HCT116 (cell line): ENCODE data around the gene MAL. TPM values are rescaled to one million over a fixed set of nuclear protein-coding genes. Genes with fewer than 3 reads are reported as not detected.

Experiments
- ATAC-seq: fragments of 200-7000 bp; cut with Tn5 transposase; 2 replicates; pipeline ENCODE4 v1.9.1; 2020; ENCODE audit warnings: mild to moderate bottlenecking, moderate library complexity
- BruUV-seq: library from RNA; stranded (reverse); fragments of 400-500 nt; replicated peaks from 2 replicates; lab custom pipeline; 2021; lab: Mats Ljungman, UMichigan
- CTCF ChIA-PET: fragments of 300-600 bp; sonication (Branson Sonifier 250); formaldehyde crosslinking; loops from one replicate; lab custom pipeline; 2021; ENCODE audit warnings: antibody characterized with exemption; lab: Charles Lee
- POLR2A ChIA-PET: fragments of 300-600, 350-600 bp; sonication (Branson Sonifier 250); formaldehyde crosslinking; loops from one replicate; lab custom pipeline; 2021; ENCODE audit warnings: antibody characterized with exemption; lab: Charles Lee
- RAD21 ChIA-PET, 2 experiments: fragments of 300-600 bp; sonication (Branson Sonifier 250); formaldehyde crosslinking; loops; one replicate each; lab custom pipeline; 2023; ENCODE audit warnings: low total read pairs in 2 of 2; ENCODE audit not compliant: uncharacterized antibody in 2 of 2, unreplicated experiment in 2 of 2, low non-redundant PET in 1 of 2; lab: Charles Lee
- DNase-seq: peaks from one replicate; pipeline ENCODE4 v3.0.0-alpha.2; 2010; ENCODE audit warnings: low read depth, low spot score
- H2AFZ ChIP-seq: fragments of 200-600 bp; shearing (Covaris generic), sonication (generic); 2 replicates; pipeline ENCODE4 v1.6.1; 2017; ENCODE audit warnings: low read depth, mixed run types, mixed read lengths, antibody characterized with exemption, low read length; ENCODE audit not compliant: poor library complexity, severe bottlenecking
- H3K27ac ChIP-seq: 2 replicates; pipeline ENCODE4 v1.5.1; 2012; ENCODE audit warnings: low read depth, low read length
- H3K27me3 ChIP-seq: fragments of 200-600 bp; sonication (generic); 2 replicates; pipeline ENCODE4 v1.6.1; 2016; ENCODE audit warnings: mixed run types, low read length, mixed read lengths; ENCODE audit not compliant: insufficient read depth
- H3K36me3 ChIP-seq, 2 experiments: fragments of 200-500 bp in 1 of 2; fragments of 200-600 bp in 1 of 2; sonication (Bioruptor generic) in 1 of 2; sonication (generic) in 1 of 2; 2 replicates each; pipeline versions ENCODE4 v1.5.1 to v1.6.1; 2014 to 2016; ENCODE audit warnings: low read length in 2 of 2, inconsistent platforms in 1 of 2, mixed read lengths in 1 of 2, mixed run types in 1 of 2; ENCODE audit not compliant: insufficient read depth in 2 of 2, control insufficient read depth in 1 of 2
- H3K4me1 ChIP-seq, 2 experiments: fragments of 200-600 bp in 1 of 2; sonication (generic) in 1 of 2; 2 replicates each; pipeline versions ENCODE4 v1.5.1 to v1.6.1; 2012 to 2017; ENCODE audit warnings: low read length in 2 of 2, inconsistent platforms in 1 of 2, mild to moderate bottlenecking in 1 of 2, mixed read lengths in 1 of 2, mixed run types in 1 of 2, moderate library complexity in 1 of 2; ENCODE audit not compliant: insufficient read depth in 2 of 2, control insufficient read depth in 1 of 2
- H3K4me2 ChIP-seq: fragments of 200-600 bp; sonication (generic); 2 replicates; pipeline ENCODE4 v1.6.1; 2017; ENCODE audit warnings: mixed run types, low read length, mixed read lengths
- H3K4me3 ChIP-seq, 2 experiments: fragments of 200-600 bp in 1 of 2; sonication (generic) in 1 of 2; replicated peaks in 1 of 2; 2 replicates each; pipeline ENCODE4 v1.5.1; 2011 to 2016; ENCODE audit warnings: low read length in 2 of 2, control low read depth in 1 of 2, low read depth in 1 of 2, mild to moderate bottlenecking in 1 of 2, mixed read lengths in 1 of 2, mixed run types in 1 of 2
- H3K79me2 ChIP-seq: fragments of 200-600 bp; sonication (generic); 2 replicates; pipeline ENCODE4 v1.6.1; 2017; ENCODE audit warnings: mild to moderate bottlenecking, mixed run types, low read length, moderate library complexity, mixed read lengths; ENCODE audit not compliant: insufficient read depth
- H3K9ac ChIP-seq: fragments of 200-600 bp; sonication (generic); 2 replicates; pipeline ENCODE4 v1.6.1; 2016; ENCODE audit warnings: low read length, mixed read lengths
- H3K9me2 ChIP-seq: fragments of 200-600 bp; sonication (generic), shearing (Covaris generic); 2 replicates; pipeline ENCODE4 v1.6.1; 2017; ENCODE audit warnings: mixed run types, mild to moderate bottlenecking, moderate library complexity; ENCODE audit not compliant: insufficient read depth
- H3K9me3 ChIP-seq, 2 experiments: fragments of 200-500 bp in 1 of 2; fragments of 200-600 bp in 1 of 2; sonication (Bioruptor generic) in 1 of 2; sonication (generic) in 1 of 2; 2 replicates each; pipeline ENCODE4 v1.6.1; 2014 to 2017; ENCODE audit warnings: low read length in 2 of 2, mixed read lengths in 2 of 2, inconsistent platforms in 1 of 2, low read depth in 1 of 2, mild to moderate bottlenecking in 1 of 2, mixed run types in 1 of 2, moderate library complexity in 1 of 2; ENCODE audit not compliant: control insufficient read depth in 1 of 2, insufficient read depth in 1 of 2
- H4K20me1 ChIP-seq: fragments of 200-600 bp; sonication (generic), shearing (Covaris generic); 2 replicates; pipeline ENCODE4 v1.6.1; 2017; ENCODE audit warnings: mixed run types, mild to moderate bottlenecking, moderate library complexity; ENCODE audit not compliant: insufficient read depth
- ATF3 ChIP-seq: IDR thresholded peaks from 2 replicates; pipeline ENCODE4 v1.6.1; 2012
- CBX3 ChIP-seq: IDR thresholded peaks from 2 replicates; pipeline ENCODE4 v1.6.1; 2012; ENCODE audit warnings: low read depth
- CTCF ChIP-seq, 3 experiments: fragments of 200-600 bp in 1 of 3; sonication (generic) in 1 of 3; IDR thresholded peaks in 2 of 3; conservative IDR thresholded peaks in 1 of 3; 2 replicates each; pipeline ENCODE4 v1.5.1; 2012 to 2017; ENCODE audit warnings: low read depth in 2 of 3, low read length in 2 of 3, antibody characterized with exemption in 1 of 3, borderline replicate concordance in 1 of 3, control low read depth in 1 of 3, mild to moderate bottlenecking in 1 of 3, mixed read lengths in 1 of 3, mixed run types in 1 of 3, moderate library complexity in 1 of 3; ENCODE audit not compliant: insufficient read depth in 1 of 3
- EGR1 ChIP-seq: IDR thresholded peaks from 2 replicates; pipeline ENCODE4 v1.6.1; 2012; ENCODE audit warnings: low read depth
- ELF1 ChIP-seq: IDR thresholded peaks from 2 replicates; pipeline ENCODE4 v1.6.1; 2012; ENCODE audit warnings: low read depth, borderline replicate concordance
- EZH2 ChIP-seq: fragments of 200-600 bp; sonication (generic); IDR thresholded peaks from 2 replicates; pipeline ENCODE4 v1.6.1; 2017; ENCODE audit warnings: antibody characterized with exemption, mixed run types
- EZH2phosphoT487 ChIP-seq: fragments of 200-600 bp; IDR thresholded peaks from 2 replicates; pipeline ENCODE4 v1.6.1; 2018; ENCODE audit warnings: antibody characterized with exemption, borderline replicate concordance
- FOSL1 ChIP-seq: IDR thresholded peaks from 2 replicates; pipeline ENCODE4 v1.6.1; 2012; ENCODE audit warnings: low read depth
- JUND ChIP-seq: IDR thresholded peaks from 2 replicates; pipeline ENCODE4 v1.6.1; 2012
- MAX ChIP-seq: IDR thresholded peaks from 2 replicates; pipeline ENCODE4 v1.6.1; 2012
- SIN3A ChIP-seq: IDR thresholded peaks from 2 replicates; pipeline ENCODE4 v1.6.1; 2012; ENCODE audit warnings: low read depth
- SP1 ChIP-seq: IDR thresholded peaks from 2 replicates; pipeline ENCODE4 v1.6.1; 2012; ENCODE audit warnings: low read depth
- TCF7L2 ChIP-seq: IDR thresholded peaks from 2 replicates; pipeline ENCODE4 v1.7.0; 2011; ENCODE audit warnings: borderline replicate concordance, inconsistent platforms; ENCODE audit not compliant: insufficient read depth, insufficient read length; ENCODE audit errors: extremely low read depth
- ZFX ChIP-seq: fragments of 450-650 bp; IDR thresholded peaks from 2 replicates; pipeline ENCODE4 v1.6.1; 2017
- intact Hi-C: fragments of 100-400 bp; cut with micrococcal nuclease; formaldehyde crosslinking; loops from 2 replicates; pipeline ENCODE4 v1.10.0; 2022
- total RNA-seq: library from RNA; stranded (reverse); gene quantifications from one replicate; pipeline ENCODE4 v1.2.1, GENCODE V29; 2021; ENCODE audit not compliant: unreplicated experiment

Gene MAL
- total RNA-seq, 1 experiment from 2014 or later = not detected

GRCh38 chr2:95008306-95008705 lies 17.2 kb upstream of the MAL start:
- intact Hi-C loops = no loop called here
- Histone ChIP-seq H3K27ac (no peak overlapping the region), H3K4me2 (no peak overlapping the region), H3K9ac (no peak overlapping the region), H2AFZ (no peak overlapping the region), H3K79me2 (no peaks in the 10 kb centered on the region), H3K4me3 (no peak overlapping the region), H3K27me3 (no peaks in the 10 kb centered on the region), H4K20me1 (no peaks in the 10 kb centered on the region), H3K9me3 (no peaks in the 10 kb centered on the region), H3K9me2 (no peaks in the 10 kb centered on the region), H3K36me3 (no peaks in the 10 kb centered on the region), H3K4me1 (no peaks in the 10 kb centered on the region)
- no peak for DNase-seq
- ChIA-PET POLR2A (no interaction called here), RAD21 (no interaction called here), CTCF (no interaction called here)
- ATAC-seq = no peak
- BruUV-seq = no TSS peak
- TF ChIP-seq CTCF (IDR thresholded peaks at IDR 0.05 in 2 of 3, conservative IDR thresholded peaks at IDR 0.05 in 1 of 3; ENCODE audit: borderline replicate concordance in 1 of 3, insufficient read depth in 1 of 3, low read depth in 2 of 3, low read length in 2 of 3) = no peak
- TF ChIP-seq EGR1 = no peak
- TF ChIP-seq FOSL1 = no peak
- TF ChIP-seq JUND = no peak
- TF ChIP-seq EZH2phosphoT487 = no peak
- no peak for TF ChIP-seq MAX
- TF ChIP-seq ATF3 = no peak
- TF ChIP-seq CBX3 = no peak
- no peak for TF ChIP-seq SP1
- TF ChIP-seq SIN3A = no peak
- TF ChIP-seq ELF1 = no peak
- TF ChIP-seq EZH2 = no peak
- no peak for TF ChIP-seq ZFX
- no peak for TF ChIP-seq TCF7L2
